Lung (tissue), 12 donors: ENCODE data around the gene FSTL5. TPM values are rescaled to one million over a fixed set of nuclear protein-coding genes. Genes with fewer than 3 reads are reported as not detected.

Experiments
- ATAC-seq: fragments of 200-7000 bp; cut with Tn5 transposase; one replicate; pipeline ENCODE4 v1.9.1; 2020; ENCODE audit warnings: moderate number of reproducible peaks; ENCODE audit not compliant: insufficient read depth, low FRiP score
- DNase-seq, 3 donors: peaks; one replicate each; pipeline ENCODE4 v3.0.0-alpha.2; 2013 to 2017
- H3K27ac ChIP-seq, 2 donors: one replicate each; pipeline ENCODE4 v1.5.1; 2013; ENCODE audit warnings: mild to moderate bottlenecking in 2 of 2, moderate library complexity in 2 of 2, control low read depth in 1 of 2, inconsistent platforms in 1 of 2, low read depth in 1 of 2, low read length in 1 of 2
- H3K27me3 ChIP-seq, 3 donors: one replicate each; pipeline ENCODE4 v1.5.1; 2013; ENCODE audit warnings: low read length in 2 of 3; ENCODE audit not compliant: control insufficient read depth in 3 of 3, insufficient read depth in 3 of 3
- H3K36me3 ChIP-seq, 4 donors: one replicate each; pipeline ENCODE4 v1.5.1; 2013; ENCODE audit warnings: low read length in 4 of 4, mild to moderate bottlenecking in 1 of 4, moderate library complexity in 1 of 4; ENCODE audit not compliant: control insufficient read depth in 4 of 4, insufficient read depth in 4 of 4
- H3K4me1 ChIP-seq, 5 donors: one replicate each; pipeline ENCODE4 v1.5.1; 2013; ENCODE audit warnings: low read length in 5 of 5, mild to moderate bottlenecking in 2 of 5, moderate library complexity in 1 of 5; ENCODE audit not compliant: control insufficient read depth in 5 of 5, insufficient read depth in 5 of 5
- H3K4me3 ChIP-seq: one replicate; pipeline ENCODE4 v1.5.1; 2013; ENCODE audit warnings: mild to moderate bottlenecking, control low read depth, moderate library complexity
- H3K9ac ChIP-seq, 2 donors: one replicate each; pipeline ENCODE4 v1.5.1; 2013; ENCODE audit warnings: low read length in 2 of 2, control low read depth in 1 of 2; ENCODE audit not compliant: insufficient read depth in 1 of 2
- H3K9me3 ChIP-seq, 4 donors: one replicate each; pipeline ENCODE4 v1.5.1; 2013; ENCODE audit warnings: low read length in 3 of 4, mild to moderate bottlenecking in 1 of 4, moderate library complexity in 1 of 4; ENCODE audit not compliant: control insufficient read depth in 4 of 4, insufficient read depth in 3 of 4
- whole genome bisulfite sequencing, 2 donors: extraction: QIAGEN DNeasy Blood & Tissue Kit; methylation state at CpG; one replicate each; pipeline ENCODE4 v1.1.7; 2013; 5-methylcytosine and 5-hydroxymethylcytosine counted together
- polyA plus RNA-seq, 2 donors: library from polyadenylated mRNA; stranded (reverse); fragments of 200-250 nt; gene quantifications; one replicate each; pipeline ENCODE4 v1.2.1, GENCODE V29; 2013
- total RNA-seq, 2 donors: library from RNA; depleted of rRNA in 1 of 2; stranded (reverse); fragments of >200 nt in 1 of 2; gene quantifications; one replicate each; pipeline ENCODE4 v1.2.1, GENCODE V29; 2014 to 2021
- TF ChIP-seq, protein P1 (sequence below): IDR thresholded peaks from 2 replicates; pipeline ENCODE4 v1.5.1; 2012; ENCODE audit warnings: mild to moderate bottlenecking; ENCODE audit errors: control extremely low read depth, extremely low read depth
- donor health status: control.
- donor health status: control.
- donor health status: Bipolar disorder and iron deficiency.
- donor health status: healthy.
- donor health status: DM: yes; HTN: yes; CAD: no.

The FSTL5 gene
- total and polyA plus RNA-seq, 4 donors, result 0.23 TPM; not detected in 3

DNA sequence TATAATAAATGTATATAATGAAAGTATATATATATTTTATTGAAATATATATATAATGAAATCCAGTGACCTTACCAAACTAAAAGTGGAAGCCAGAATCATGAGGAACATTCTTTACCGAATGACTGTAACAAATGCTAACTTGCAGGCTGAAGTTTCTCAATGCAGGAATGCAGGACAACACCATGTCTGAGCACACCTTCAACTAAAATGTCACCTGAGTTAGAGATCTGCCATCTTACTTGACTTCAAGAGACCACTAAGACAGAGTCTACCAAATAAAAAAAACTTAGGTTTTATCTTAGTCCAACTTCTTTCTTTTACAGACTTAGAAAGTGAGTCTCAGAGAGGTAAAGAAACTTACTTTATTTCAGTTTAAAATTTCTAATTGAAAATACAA, 176.2 kb downstream of the FSTL5 start:
- Histone ChIP-seq H3K36me3 (no peaks in the 10 kb centered on the region), H3K4me3 (no peak overlapping the region), H3K27ac (no peak overlapping the region), H3K9ac (no peak overlapping the region), H3K9me3 (no peaks in the 10 kb centered on the region), H3K4me1 (no peaks in the 10 kb centered on the region), H3K27me3 (no peaks in the 10 kb centered on the region)
- no peak for DNase-seq
- TF ChIP-seq, protein P1, sequence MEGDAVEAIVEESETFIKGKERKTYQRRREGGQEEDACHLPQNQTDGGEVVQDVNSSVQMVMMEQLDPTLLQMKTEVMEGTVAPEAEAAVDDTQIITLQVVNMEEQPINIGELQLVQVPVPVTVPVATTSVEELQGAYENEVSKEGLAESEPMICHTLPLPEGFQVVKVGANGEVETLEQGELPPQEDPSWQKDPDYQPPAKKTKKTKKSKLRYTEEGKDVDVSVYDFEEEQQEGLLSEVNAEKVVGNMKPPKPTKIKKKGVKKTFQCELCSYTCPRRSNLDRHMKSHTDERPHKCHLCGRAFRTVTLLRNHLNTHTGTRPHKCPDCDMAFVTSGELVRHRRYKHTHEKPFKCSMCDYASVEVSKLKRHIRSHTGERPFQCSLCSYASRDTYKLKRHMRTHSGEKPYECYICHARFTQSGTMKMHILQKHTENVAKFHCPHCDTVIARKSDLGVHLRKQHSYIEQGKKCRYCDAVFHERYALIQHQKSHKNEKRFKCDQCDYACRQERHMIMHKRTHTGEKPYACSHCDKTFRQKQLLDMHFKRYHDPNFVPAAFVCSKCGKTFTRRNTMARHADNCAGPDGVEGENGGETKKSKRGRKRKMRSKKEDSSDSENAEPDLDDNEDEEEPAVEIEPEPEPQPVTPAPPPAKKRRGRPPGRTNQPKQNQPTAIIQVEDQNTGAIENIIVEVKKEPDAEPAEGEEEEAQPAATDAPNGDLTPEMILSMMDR, result no peak
- WGBS, 2 donors, result 80 to 81% methylated on average over 1 of the region's 1 CpG
- no peak for ATAC-seq

DNA sequence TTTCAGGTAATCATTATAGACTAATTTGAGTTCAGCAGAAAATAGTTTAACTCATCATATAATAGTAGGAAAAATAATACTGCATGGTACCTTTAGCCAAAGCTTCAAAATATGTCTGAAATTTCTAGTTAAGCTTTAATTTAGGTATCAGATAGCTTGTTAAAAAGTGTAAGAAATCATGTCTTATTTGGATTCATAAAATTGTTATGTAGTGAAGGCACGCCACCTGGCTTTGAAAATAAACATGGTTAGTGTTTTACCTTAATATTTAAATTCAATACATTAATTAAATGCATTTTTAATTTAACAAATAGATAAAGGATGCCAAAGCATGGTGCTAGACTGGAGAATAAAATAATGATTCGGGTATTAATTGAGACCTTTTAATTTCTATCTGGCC, 211.4 kb downstream of the FSTL5 start:
- no peak for ATAC-seq
- H3K4me1 ChIP-seq, result no peaks in the 10 kb centered on the region
- H3K27ac ChIP-seq, result no peak overlapping the region
- no peak overlapping the region for H3K9ac ChIP-seq
- TF ChIP-seq, protein P1, result no peak
- H3K9me3 ChIP-seq, result no peaks in the 10 kb centered on the region
- H3K27me3 ChIP-seq, result no peaks in the 10 kb centered on the region
- DNase-seq, result no peak
- no peak overlapping the region for H3K4me3 ChIP-seq
- H3K36me3 ChIP-seq, result no peaks in the 10 kb centered on the region
- 62 to 65% methylated on average over 2 of the region's 2 CpGs for WGBS, 2 donors

DNA sequence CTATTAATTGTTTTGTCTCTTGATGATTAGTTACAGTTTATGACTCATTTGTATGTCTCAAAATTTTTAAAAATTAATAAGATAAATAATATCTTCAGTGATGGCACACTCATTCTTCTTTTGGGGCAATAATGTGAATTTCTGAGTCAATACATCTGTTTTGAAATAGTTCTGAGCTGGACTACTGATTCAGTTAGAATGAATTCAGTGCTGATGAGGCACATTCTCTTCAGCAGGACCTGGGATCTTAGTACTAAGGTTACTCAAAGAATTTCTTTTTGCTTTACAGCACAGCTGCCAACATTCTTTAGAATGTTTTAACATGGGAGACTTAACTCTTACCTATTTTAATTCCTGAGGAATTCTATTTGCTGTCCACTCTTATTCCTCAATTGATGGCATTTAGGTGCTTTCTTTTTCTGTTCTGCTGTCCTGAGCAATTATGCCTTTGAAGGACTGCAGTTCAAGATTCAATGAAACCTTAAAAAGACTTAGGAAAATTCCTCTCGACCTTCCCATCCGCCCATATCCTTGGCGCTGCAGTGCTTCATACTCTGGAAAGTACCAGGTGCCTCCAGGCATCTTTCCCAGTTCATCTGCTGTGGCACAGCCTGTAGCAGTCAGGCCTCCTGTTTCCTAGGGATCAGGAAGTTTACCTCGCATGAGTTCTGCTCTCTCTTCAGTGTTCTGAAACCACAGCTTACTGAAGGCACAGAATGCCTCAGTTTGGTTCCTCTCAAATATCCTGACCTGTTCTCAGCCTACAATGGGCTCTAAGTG, 213.7 kb downstream of the FSTL5 start:
- ATAC-seq, result no peak
- Histone ChIP-seq H3K27ac (no peak overlapping the region), H3K4me3 (no peak overlapping the region), H3K27me3 (no peaks in the 10 kb centered on the region), H3K4me1 (no peaks in the 10 kb centered on the region), H3K9me3 (no peaks in the 10 kb centered on the region), H3K36me3 (no peaks in the 10 kb centered on the region), H3K9ac (no peak overlapping the region)
- WGBS, 2 donors, result 75 to 80% methylated on average over 4 of the region's 4 CpGs
- no peak for DNase-seq
- TF ChIP-seq, protein P1, result no peak
